Esophagus squamous epithelium (tissue), 5 donors: ENCODE measurements around the gene KLHL29. TPM values are rescaled to one million over a fixed set of nuclear protein-coding genes. Genes with fewer than 3 reads are reported as not detected.

Source experiments
- DNase-seq: peaks from one replicate; lab custom pipeline; 2025; lab: John Stamatoyannopoulos, UW
- H3K27ac ChIP-seq, 4 donors: fragments of 200-600 bp; sonication (generic); one replicate each; pipeline ENCODE4 v1.5.1; 2016 to 2019; ENCODE audit warnings: mild to moderate bottlenecking in 1 of 4
- H3K27me3 ChIP-seq, 4 donors: fragments of 200-600 bp; sonication (generic); 1 replicate in 3 of 4; 2 replicates in 1 of 4; pipeline versions ENCODE4 v1.5.1 to v1.6.0; 2017 to 2021; ENCODE audit warnings: antibody characterized with exemption in 1 of 4
- H3K36me3 ChIP-seq, 3 donors: fragments of 200-600 bp; sonication (generic); one replicate each; pipeline ENCODE4 v1.5.1; 2016 to 2019
- H3K4me1 ChIP-seq, 3 donors: fragments of 200-600 bp; sonication (generic); one replicate each; pipeline ENCODE4 v1.5.1; 2017 to 2019
- H3K4me3 ChIP-seq, 4 donors: fragments of 200-600 bp; sonication (generic); 1 replicate in 3 of 4; 2 replicates in 1 of 4; pipeline ENCODE4 v1.5.1; 2016 to 2019; ENCODE audit warnings: mild to moderate bottlenecking in 2 of 4, moderate library complexity in 1 of 4
- H3K9me3 ChIP-seq, 3 donors: fragments of 200-600 bp; sonication (generic); one replicate each; pipeline ENCODE4 v1.5.1; 2016 to 2019
- POLR2A ChIP-seq, 4 donors: fragments of 450-650 bp; IDR thresholded peaks; one replicate each; pipeline ENCODE4 v1.6.1; 2017; ENCODE audit warnings: antibody characterized with exemption in 4 of 4, mild to moderate bottlenecking in 4 of 4, moderate library complexity in 3 of 4
- WGBS, 2 donors: methylation state at CpG; one replicate each; pipeline ENCODE4 v1.1.5; 2018; 5-methylcytosine and 5-hydroxymethylcytosine counted together
- intact Hi-C: fragments of 100-400 bp; cut with DNase I; formaldehyde crosslinking; loops from one replicate; pipeline ENCODE4 v1.15.0; 2022
- total RNA-seq, 4 donors: library from RNA; depleted of rRNA; stranded (reverse); fragments of >200 nt; gene quantifications; one replicate each; pipeline ENCODE4 v1.1.0, GENCODE V29; 2016
- TF ChIP-seq, protein P1 (sequence below), 6 experiments: fragments of 450-650 bp in 4 of 6; fragments of 200-600 bp in 2 of 6; sonication (generic) in 2 of 6; IDR thresholded peaks; one replicate each; pipeline ENCODE4 v1.5.1; 2016 to 2019; ENCODE audit warnings: antibody characterized with exemption in 6 of 6, mild to moderate bottlenecking in 4 of 6, moderate library complexity in 4 of 6
- donor health status: DM: yes; HTN: yes; CAD: no.

The KLHL29 gene
- total RNA-seq, 4 donors from 2014 or later, result 3.4 to 11.8 (median 5.9) TPM

DNA sequence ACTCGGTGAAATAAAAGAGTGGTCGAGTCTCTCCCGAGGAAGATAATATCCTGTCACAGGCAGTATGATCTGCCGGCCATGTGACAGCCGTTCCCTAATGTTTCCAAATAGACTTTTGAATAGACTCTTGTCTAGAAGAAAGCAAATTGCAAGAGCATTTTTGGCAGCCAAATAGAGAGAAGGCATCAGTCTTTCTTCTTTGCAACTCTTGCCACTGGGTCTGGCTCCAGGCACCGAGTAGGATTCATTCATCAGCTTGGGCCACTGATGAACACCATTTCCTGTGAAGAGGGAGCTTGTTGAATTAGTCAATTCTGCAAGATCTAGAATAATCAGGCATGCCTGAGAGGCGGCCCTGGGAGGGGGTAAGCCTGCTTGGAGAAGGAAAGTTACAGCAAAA is 165.6 kb downstream of the KLHL29 start:
- H3K4me3 ChIP-seq, result no peak overlapping the region
- no peak for DNase-seq
- 55 to 57% methylated on average over 7 of the region's 7 CpGs for WGBS, 2 donors

DNA sequence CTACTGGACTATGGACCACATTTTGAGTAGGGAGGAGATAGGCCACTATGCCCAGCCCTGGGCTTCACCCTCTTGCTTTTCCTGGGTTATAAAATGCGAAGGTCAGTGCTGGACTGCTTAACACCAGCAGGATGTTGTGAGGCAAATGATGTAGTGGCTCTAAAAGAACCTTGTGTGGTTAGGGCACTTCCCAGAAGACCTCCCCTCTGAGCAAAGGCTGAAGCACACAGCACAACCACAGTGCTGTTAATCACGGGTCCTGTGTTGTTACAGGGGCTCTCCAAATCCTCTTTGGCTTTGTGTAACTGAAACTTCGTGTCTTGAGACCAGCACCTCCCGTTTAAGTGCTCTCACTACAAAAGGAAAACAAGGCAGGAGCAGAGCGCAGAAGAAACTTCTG is 166.9 kb downstream of the KLHL29 start:
- H3K9me3 ChIP-seq, result no peaks in the 10 kb centered on the region
- intact Hi-C loops, result no loop called here
- peaks cover 16 to 64% (median 19%) of the 10 kb centered on the region in 3 donors for H3K4me1 ChIP-seq
- H3K36me3 ChIP-seq, result no peaks in the 10 kb centered on the region
- TF ChIP-seq, protein P1, sequence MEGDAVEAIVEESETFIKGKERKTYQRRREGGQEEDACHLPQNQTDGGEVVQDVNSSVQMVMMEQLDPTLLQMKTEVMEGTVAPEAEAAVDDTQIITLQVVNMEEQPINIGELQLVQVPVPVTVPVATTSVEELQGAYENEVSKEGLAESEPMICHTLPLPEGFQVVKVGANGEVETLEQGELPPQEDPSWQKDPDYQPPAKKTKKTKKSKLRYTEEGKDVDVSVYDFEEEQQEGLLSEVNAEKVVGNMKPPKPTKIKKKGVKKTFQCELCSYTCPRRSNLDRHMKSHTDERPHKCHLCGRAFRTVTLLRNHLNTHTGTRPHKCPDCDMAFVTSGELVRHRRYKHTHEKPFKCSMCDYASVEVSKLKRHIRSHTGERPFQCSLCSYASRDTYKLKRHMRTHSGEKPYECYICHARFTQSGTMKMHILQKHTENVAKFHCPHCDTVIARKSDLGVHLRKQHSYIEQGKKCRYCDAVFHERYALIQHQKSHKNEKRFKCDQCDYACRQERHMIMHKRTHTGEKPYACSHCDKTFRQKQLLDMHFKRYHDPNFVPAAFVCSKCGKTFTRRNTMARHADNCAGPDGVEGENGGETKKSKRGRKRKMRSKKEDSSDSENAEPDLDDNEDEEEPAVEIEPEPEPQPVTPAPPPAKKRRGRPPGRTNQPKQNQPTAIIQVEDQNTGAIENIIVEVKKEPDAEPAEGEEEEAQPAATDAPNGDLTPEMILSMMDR (IDR thresholded peaks at IDR 0.05), result no peak
- TF ChIP-seq POLR2A (IDR thresholded peaks at IDR 0.05), result no peak
- DNase-seq, result no peak
- WGBS, 2 donors, result 47 to 80% methylated on average over 4 of the region's 5 CpGs
- no peak overlapping the region for H3K4me3 ChIP-seq
- no peaks in the 10 kb centered on the region for H3K27me3 ChIP-seq
- H3K27ac ChIP-seq, result no peak overlapping the region

More for the DNA sequence above, 165.6 kb downstream of the KLHL29 start:
- peaks cover 16 to 57% (median 19%) of the 10 kb centered on the region in 3 donors for H3K4me1 ChIP-seq
- no peak for TF ChIP-seq POLR2A (IDR thresholded peaks at IDR 0.05)
- TF ChIP-seq, protein P1 (IDR thresholded peaks at IDR 0.05), result no peak
- no peaks in the 10 kb centered on the region for H3K27me3 ChIP-seq
- H3K36me3 ChIP-seq, result no peaks in the 10 kb centered on the region
- H3K27ac ChIP-seq, result peak overlapping the region in 1 of 4 donors; percentile 39
- intact Hi-C loops, result no loop called here
- no peaks in the 10 kb centered on the region for H3K9me3 ChIP-seq

DNA sequence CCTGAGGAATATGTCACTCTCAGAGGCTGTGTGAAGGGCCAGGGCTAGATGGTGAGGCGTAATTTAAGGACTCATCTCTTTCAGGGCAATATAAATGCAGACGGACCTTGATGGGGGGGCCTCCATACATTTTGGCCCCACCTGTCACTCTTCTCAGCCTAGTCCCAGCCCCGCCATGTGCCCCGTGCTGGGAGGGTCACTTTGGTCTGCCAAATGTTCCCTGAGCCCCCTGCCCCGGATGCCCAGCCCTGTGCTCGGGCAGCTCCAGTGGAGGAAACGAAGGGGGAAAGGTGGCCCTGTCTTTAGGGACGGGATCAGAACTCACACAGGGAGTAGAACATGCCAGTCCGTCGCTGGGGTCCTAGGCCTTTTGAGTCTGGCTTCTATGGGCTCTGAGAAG is 168.6 kb downstream of the KLHL29 start:
- Histone ChIP-seq H3K4me1 (peaks cover 16 to 64% (median 19%) of the 10 kb centered on the region in 3 donors), H3K36me3 (no peaks in the 10 kb centered on the region), H3K4me3 (no peak overlapping the region), H3K9me3 (no peaks in the 10 kb centered on the region), H3K27me3 (no peaks in the 10 kb centered on the region), H3K27ac (peak overlapping the region; percentile 55 to 82 (median 74))
- no peak for TF ChIP-seq POLR2A (IDR thresholded peaks at IDR 0.05)
- TF ChIP-seq, protein P1 (IDR thresholded peaks at IDR 0.05), result no peak
- 90 to 92% methylated on average over 2 to 4 of the region's 10 CpGs for WGBS, 2 donors
- no peak for DNase-seq
- intact Hi-C loops, result no loop called here

DNA sequence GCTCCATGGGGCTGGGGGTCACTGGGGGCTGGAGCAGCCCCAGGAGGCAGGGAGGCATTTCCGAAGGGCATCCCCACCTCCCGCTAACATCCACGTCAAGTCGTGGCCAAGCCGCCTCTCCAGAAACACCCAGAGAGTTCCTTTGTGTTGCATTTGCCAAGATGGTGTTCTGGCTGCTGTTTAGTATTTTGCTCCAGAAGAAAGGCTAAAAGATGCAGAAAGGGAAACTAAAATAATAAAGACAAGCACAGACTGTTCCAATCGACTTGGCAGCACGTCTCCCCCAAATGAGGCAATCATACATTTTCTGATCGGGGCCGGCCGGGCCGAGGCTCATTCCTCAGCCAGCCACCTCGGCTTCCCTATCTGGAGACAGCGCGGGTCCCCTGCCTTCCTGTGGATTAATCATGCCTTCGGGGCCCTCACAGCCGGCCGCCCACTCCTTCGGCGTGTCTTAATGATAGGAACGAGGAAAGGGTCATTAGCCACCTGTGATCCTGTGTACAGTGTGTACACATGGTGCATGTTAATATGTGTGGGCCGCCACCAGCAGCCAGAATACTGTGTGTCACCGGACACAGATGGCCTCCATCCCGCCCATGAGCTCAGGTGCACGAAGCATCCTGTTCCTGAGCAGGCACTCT is 169.2 kb downstream of the KLHL29 start:
- no peak overlapping the region for H3K4me3 ChIP-seq

DNA sequence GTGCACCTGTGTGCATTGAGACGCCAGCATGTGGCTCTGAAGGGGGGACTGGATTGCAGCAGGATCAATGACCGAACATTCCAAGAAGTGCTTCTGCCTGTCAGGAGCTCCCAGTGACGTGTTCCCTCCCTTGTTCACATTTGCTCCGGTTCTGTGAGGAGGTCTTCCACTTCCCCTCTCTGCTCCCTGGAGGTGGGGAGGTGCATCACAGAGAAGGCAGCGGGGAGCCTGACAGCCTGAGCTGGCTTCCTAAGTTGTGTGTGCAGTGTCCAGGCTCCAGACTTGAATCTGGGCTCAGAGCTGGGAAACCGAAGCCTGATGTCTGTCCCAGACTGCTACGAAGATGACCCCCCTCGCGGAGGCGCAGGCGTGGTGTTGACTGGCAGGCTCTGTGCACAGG is 171.0 kb downstream of the KLHL29 start:
- intact Hi-C loops, result no loop called here
- no peak for DNase-seq
- H3K27ac ChIP-seq, result no peak overlapping the region

More for the DNA sequence above, 169.2 kb downstream of the KLHL29 start:
- 33 to 41% methylated on average over 17 to 20 of the region's 24 CpGs for WGBS, 2 donors
- H3K36me3 ChIP-seq, result no peaks in the 10 kb centered on the region
- H3K9me3 ChIP-seq, result no peaks in the 10 kb centered on the region
- H3K27ac ChIP-seq, result peak overlapping the region; percentile 55 to 82 (median 74)
- no peaks in the 10 kb centered on the region for H3K27me3 ChIP-seq
- DNase-seq, result no peak
- peaks cover 16 to 58% (median 16%) of the 10 kb centered on the region in 3 donors for H3K4me1 ChIP-seq
- TF ChIP-seq, protein P1 (IDR thresholded peaks at IDR 0.05), result no peak
- TF ChIP-seq POLR2A (IDR thresholded peaks at IDR 0.05), result no peak
- intact Hi-C loops, result no loop called here

More for the DNA sequence above, 171.0 kb downstream of the KLHL29 start:
- no peaks in the 10 kb centered on the region for H3K9me3 ChIP-seq
- no peaks in the 10 kb centered on the region for H3K36me3 ChIP-seq
- H3K4me1 ChIP-seq, result peaks cover 16 to 43% (median 16%) of the 10 kb centered on the region in 3 donors
- H3K27me3 ChIP-seq, result no peaks in the 10 kb centered on the region
- H3K4me3 ChIP-seq, result no peak overlapping the region
- WGBS, 2 donors, result 60 to 81% methylated on average over 1 to 10 of the region's 11 CpGs
- TF ChIP-seq, protein P1 (IDR thresholded peaks at IDR 0.05), result no peak
- TF ChIP-seq POLR2A (IDR thresholded peaks at IDR 0.05), result no peak
